Measurements from ENCODE around the gene MYBPH. TPM values are rescaled to one million over a fixed set of nuclear protein-coding genes. Genes with fewer than 3 reads are reported as not detected.

The MYBPH gene
- total and polyA plus RNA-seq, 10 of the 15 experiments (the other 5 are each of a cell fraction or from before 2014, with no cell fraction given): 0.06 to 0.10 TPM; not detected in 8

GRCh38 chr1:203184467-203184866 lies 8.8 kb upstream of the MYBPH start:
- H3K4me2 ChIP-seq (ENCODE audit: control insufficient read depth, insufficient read depth): no peak overlapping the region
- 0 out of 2 replicates have a peak, but pooled peaks cover 2% of the 10 kb centered on the region for H3K4me1 ChIP-seq (ENCODE audit: control insufficient read depth, insufficient read depth, low read length)
- no peaks in the 10 kb centered on the region; a peak in 1 of 4 replicates for H3K27me3 ChIP-seq (replicated peaks in 1 of 2; ENCODE audit: control insufficient read depth in 2 of 2, insufficient read depth in 2 of 2, low read length in 1 of 2)
- POLR2A ChIA-PET: no interaction called here
- ATAC-seq (no peak), FAIRE-seq (no peak), DNase-seq (ENCODE audit: low read depth, low spot score) (no peak)
- no peaks in the 10 kb centered on the region for H4K20me1 ChIP-seq (ENCODE audit: control insufficient read depth, insufficient read depth)
- no peak overlapping the region for H2AFZ ChIP-seq (ENCODE audit: control insufficient read depth, low read depth, low read length)
- no peaks in the 10 kb centered on the region for H3K9me3 ChIP-seq (replicated peaks; ENCODE audit: control insufficient read depth, insufficient read depth, low read length)
- H3K4me3 ChIP-seq: no peak overlapping the region
- in situ Hi-C loops (cut with MboI) (no loop called here), intact Hi-C loops (cut with micrococcal nuclease; ENCODE audit: unreplicated experiment) (no loop called here)
- SMC1A ChIA-PET (ENCODE audit: uncharacterized antibody, unreplicated experiment): interaction anchor here (3.4 kb wide), 1 partner anchor 11 kb away, joined by 10 read pairs; no protein-coding TSS in a partner anchor
- RAD21 ChIA-PET (ENCODE audit: unreplicated experiment): no interaction called here
- H3K27ac ChIP-seq (ENCODE audit: control insufficient read depth, insufficient read depth): no peak overlapping the region
- H3K79me2 ChIP-seq (ENCODE audit: control insufficient read depth, insufficient read depth, low read length): no peaks in the 10 kb centered on the region
- WGBS (ENCODE audit: insufficient coverage, insufficient replicate concordance, low lambda C conversion rate, missing lambda C conversion rate): 30% methylated on average over 4 of the region's 4 CpGs
- BruUV-seq (replicated peaks): no TSS peak
- H3K9ac ChIP-seq (ENCODE audit: control insufficient read depth, insufficient read depth, low read length): no peak overlapping the region
- CTCF ChIA-PET: interaction anchor here (1.3 to 3.6 kb wide), 2 partner anchors 12 to 32 kb away, joined by 3 to 25 read pairs; no protein-coding TSS in a partner anchor
- no peaks in the 10 kb centered on the region for H3K36me3 ChIP-seq (ENCODE audit: control insufficient read depth in 2 of 2, insufficient read depth in 2 of 2, low read length in 1 of 2)
- TF ChIP-seq, protein P1, sequence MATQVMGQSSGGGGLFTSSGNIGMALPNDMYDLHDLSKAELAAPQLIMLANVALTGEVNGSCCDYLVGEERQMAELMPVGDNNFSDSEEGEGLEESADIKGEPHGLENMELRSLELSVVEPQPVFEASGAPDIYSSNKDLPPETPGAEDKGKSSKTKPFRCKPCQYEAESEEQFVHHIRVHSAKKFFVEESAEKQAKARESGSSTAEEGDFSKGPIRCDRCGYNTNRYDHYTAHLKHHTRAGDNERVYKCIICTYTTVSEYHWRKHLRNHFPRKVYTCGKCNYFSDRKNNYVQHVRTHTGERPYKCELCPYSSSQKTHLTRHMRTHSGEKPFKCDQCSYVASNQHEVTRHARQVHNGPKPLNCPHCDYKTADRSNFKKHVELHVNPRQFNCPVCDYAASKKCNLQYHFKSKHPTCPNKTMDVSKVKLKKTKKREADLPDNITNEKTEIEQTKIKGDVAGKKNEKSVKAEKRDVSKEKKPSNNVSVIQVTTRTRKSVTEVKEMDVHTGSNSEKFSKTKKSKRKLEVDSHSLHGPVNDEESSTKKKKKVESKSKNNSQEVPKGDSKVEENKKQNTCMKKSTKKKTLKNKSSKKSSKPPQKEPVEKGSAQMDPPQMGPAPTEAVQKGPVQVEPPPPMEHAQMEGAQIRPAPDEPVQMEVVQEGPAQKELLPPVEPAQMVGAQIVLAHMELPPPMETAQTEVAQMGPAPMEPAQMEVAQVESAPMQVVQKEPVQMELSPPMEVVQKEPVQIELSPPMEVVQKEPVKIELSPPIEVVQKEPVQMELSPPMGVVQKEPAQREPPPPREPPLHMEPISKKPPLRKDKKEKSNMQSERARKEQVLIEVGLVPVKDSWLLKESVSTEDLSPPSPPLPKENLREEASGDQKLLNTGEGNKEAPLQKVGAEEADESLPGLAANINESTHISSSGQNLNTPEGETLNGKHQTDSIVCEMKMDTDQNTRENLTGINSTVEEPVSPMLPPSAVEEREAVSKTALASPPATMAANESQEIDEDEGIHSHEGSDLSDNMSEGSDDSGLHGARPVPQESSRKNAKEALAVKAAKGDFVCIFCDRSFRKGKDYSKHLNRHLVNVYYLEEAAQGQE (IDR thresholded peaks at IDR 0.05; ENCODE audit: low read depth, low read length): no peak
- TF ChIP-seq, protein P2, sequence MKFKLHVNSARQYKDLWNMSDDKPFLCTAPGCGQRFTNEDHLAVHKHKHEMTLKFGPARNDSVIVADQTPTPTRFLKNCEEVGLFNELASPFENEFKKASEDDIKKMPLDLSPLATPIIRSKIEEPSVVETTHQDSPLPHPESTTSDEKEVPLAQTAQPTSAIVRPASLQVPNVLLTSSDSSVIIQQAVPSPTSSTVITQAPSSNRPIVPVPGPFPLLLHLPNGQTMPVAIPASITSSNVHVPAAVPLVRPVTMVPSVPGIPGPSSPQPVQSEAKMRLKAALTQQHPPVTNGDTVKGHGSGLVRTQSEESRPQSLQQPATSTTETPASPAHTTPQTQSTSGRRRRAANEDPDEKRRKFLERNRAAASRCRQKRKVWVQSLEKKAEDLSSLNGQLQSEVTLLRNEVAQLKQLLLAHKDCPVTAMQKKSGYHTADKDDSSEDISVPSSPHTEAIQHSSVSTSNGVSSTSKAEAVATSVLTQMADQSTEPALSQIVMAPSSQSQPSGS (IDR thresholded peaks at IDR 0.05; ENCODE audit: low read length): no peak
- TF ChIP-seq NR2C1 (IDR thresholded peaks at IDR 0.05) (no peak), CUX1 (IDR thresholded peaks at IDR 0.05; ENCODE audit: insufficient replicate concordance, low read depth, low read length) (no peak), CREB1 (IDR thresholded peaks at IDR 0.05; ENCODE audit: low read depth) (no peak), NR2F1 (conservative IDR thresholded peaks at IDR 0.05) (no peak), MLLT1 (IDR thresholded peaks at IDR 0.05) (no peak), HDGF (IDR thresholded peaks at IDR 0.05) (no peak), BRCA1 (IDR thresholded peaks at IDR 0.05; ENCODE audit: low read depth, low read length) (no peak), SMAD1 (IDR thresholded peaks at IDR 0.05; ENCODE audit: low read depth, partially characterized antibody) (no peak), CBX3 (IDR thresholded peaks at IDR 0.05; ENCODE audit: borderline replicate concordance, low read depth) (no peak), ZNF384 (IDR thresholded peaks at IDR 0.05; ENCODE audit: borderline replicate concordance, low read depth, low read length) (no peak), CEBPB (IDR thresholded peaks at IDR 0.05; ENCODE audit: borderline replicate concordance in 1 of 2, low read depth in 2 of 2, low read length in 2 of 2) (no peak)
